GM12878 (cell line): ENCODE results near the gene MRPL2. TPM values are rescaled to one million over a fixed set of nuclear protein-coding genes. Genes with fewer than 3 reads are reported as not detected.

ENCODE experiments used
- BHLHE40 ChIP-seq, 2 experiments: fragments of 450-650 bp in 1 of 2; IDR thresholded peaks; 2 replicates each; pipeline ENCODE4 v1.6.1; 2011 to 2017; ENCODE audit warnings: low read depth in 2 of 2, borderline replicate concordance in 1 of 2, improper control_type of control experiment in 1 of 2, low read length in 1 of 2, mild to moderate bottlenecking in 1 of 2
- CREB1 ChIP-seq: IDR thresholded peaks from 2 replicates; pipeline ENCODE4 v1.6.1; 2012; ENCODE audit warnings: low read depth, mild to moderate bottlenecking, inconsistent platforms
- DPF2 ChIP-seq: fragments of 450-650 bp; IDR thresholded peaks from 2 replicates; pipeline ENCODE4 v1.6.1; 2017; ENCODE audit warnings: mild to moderate bottlenecking
- E2F4 ChIP-seq: IDR thresholded peaks from 2 replicates; pipeline ENCODE4 v1.6.1; 2012; ENCODE audit warnings: low read depth, low read length, improper control_type of control experiment
- E4F1 ChIP-seq: fragments of 450-650 bp; IDR thresholded peaks from 2 replicates; pipeline ENCODE4 v1.6.1; 2018; ENCODE audit warnings: borderline replicate concordance, mild to moderate bottlenecking; ENCODE audit not compliant: partially characterized antibody
- EGR1 ChIP-seq, 2 experiments: IDR thresholded peaks; 1 replicate in 1 of 2; 2 replicates in 1 of 2; pipeline ENCODE4 v1.6.1; 2011 to 2012; ENCODE audit warnings: low read depth in 2 of 2, low read length in 2 of 2, borderline replicate concordance in 1 of 2, mild to moderate bottlenecking in 1 of 2, moderate library complexity in 1 of 2
- HCFC1 ChIP-seq: fragments of 150-350 bp; IDR thresholded peaks from 2 replicates; pipeline ENCODE4 v1.6.1; 2014; ENCODE audit warnings: low read length
- JUND ChIP-seq: IDR thresholded peaks from 2 replicates; pipeline ENCODE4 v1.6.1; 2012; ENCODE audit warnings: low read depth, mild to moderate bottlenecking, low read length, improper control_type of control experiment, moderate library complexity
- KDM1A ChIP-seq: fragments of 200-600 bp; sonication (generic); IDR thresholded peaks from 2 replicates; pipeline ENCODE4 v1.6.1; 2016; ENCODE audit warnings: borderline replicate concordance
- MEF2A ChIP-seq: IDR thresholded peaks from 2 replicates; pipeline ENCODE4 v1.6.1; 2011; ENCODE audit warnings: low read depth, mild to moderate bottlenecking, low read length, moderate library complexity; ENCODE audit not compliant: insufficient read depth
- MYB ChIP-seq: fragments of 150-350 bp; IDR thresholded peaks from 2 replicates; pipeline ENCODE4 v1.6.1; 2014; ENCODE audit warnings: mild to moderate bottlenecking, low read depth, low read length, borderline replicate concordance
- PBX3 ChIP-seq: IDR thresholded peaks from 2 replicates; pipeline ENCODE4 v1.6.1; 2011; ENCODE audit warnings: mild to moderate bottlenecking, low read depth, low read length, moderate library complexity; ENCODE audit not compliant: insufficient replicate concordance
- RAD21 ChIP-seq: IDR thresholded peaks from 2 replicates; pipeline ENCODE4 v1.6.1; 2011; ENCODE audit warnings: mild to moderate bottlenecking, low read depth, low read length, moderate library complexity; ENCODE audit not compliant: insufficient read depth
- RCOR1 ChIP-seq: conservative IDR thresholded peaks from 2 replicates; pipeline ENCODE4 v1.6.1; 2012; ENCODE audit warnings: low read depth, low read length, improper control_type of control experiment
- REST ChIP-seq: IDR thresholded peaks from 2 replicates; pipeline ENCODE4 v1.6.1; 2012; ENCODE audit warnings: mild to moderate bottlenecking, low read depth, low read length
- RFX5 ChIP-seq: IDR thresholded peaks from 2 replicates; pipeline ENCODE4 v1.6.1; 2011; ENCODE audit warnings: low read depth, low read length, improper control_type of control experiment
- SIN3A ChIP-seq: IDR thresholded peaks from 2 replicates; pipeline ENCODE4 v1.6.1; 2012; ENCODE audit warnings: low read depth, low read length, improper control_type of control experiment
- TCF3 ChIP-seq: IDR thresholded peaks from 2 replicates; pipeline ENCODE4 v1.6.1; 2012; ENCODE audit warnings: low read depth, mild to moderate bottlenecking, low read length, borderline replicate concordance; ENCODE audit not compliant: insufficient read depth
- USF2 ChIP-seq: IDR thresholded peaks from 2 replicates; pipeline ENCODE4 v1.6.1; 2011; ENCODE audit warnings: low read depth, low read length, improper control_type of control experiment, borderline replicate concordance
- YBX1 ChIP-seq: fragments of 450-650 bp; IDR thresholded peaks from 2 replicates; pipeline ENCODE4 v1.6.1; 2016; ENCODE audit warnings: antibody characterized with exemption
- polyA plus RNA-seq, 11 experiments: library from polyadenylated mRNA; depleted of rRNA in 4 of 11; unstranded in 6 of 11; stranded (reverse) in 5 of 11; fragments of >200 nt; fragmentation: Nextera tagmentation in 4 of 11; fragmentation: Illumina TruSeq in 1 of 11; extraction: Ambion mirVana in 4 of 11; extraction: Trizol in 1 of 11; gene quantifications; 1 replicate in 1 of 11; 2 replicates in 10 of 11; pipeline versions ENCODE4 v1.2.1 to v1.2.3, GENCODE V29; 2011 to 2016; ENCODE audit warnings: inconsistent platforms in 2 of 11, missing spikeins in 2 of 11, low read depth in 1 of 11
- total RNA-seq, 4 experiments: library from RNA; depleted of rRNA in 3 of 4; stranded (reverse); fragments of >200 nt in 3 of 4; fragmentation: Illumina TruSeq in 1 of 4; extraction: Trizol in 1 of 4; gene quantifications; 2 replicates each; pipeline versions ENCODE4 v1.2.1 to v1.2.3, GENCODE V29; 2013 to 2021

Gene MRPL2
- total and polyA plus RNA-seq, 10 of the 15 experiments (the other 5 are each of a cell fraction or from before 2014, with no cell fraction given) = 29.7 to 125 (median 50.2) TPM

- no peak for TF ChIP-seq USF2
- TF ChIP-seq YBX1 = no peak
- TF ChIP-seq HCFC1 = peak; percentile 58
- TF ChIP-seq CREB1 = peak; percentile 77
- TF ChIP-seq EGR1 (IDR thresholded peaks at IDR 0.05; ENCODE audit: borderline replicate concordance in 1 of 2, low read depth in 2 of 2, low read length in 2 of 2) = peak in 1 of 2 experiments; percentile 33; a peak in 1 of 3 replicates
- TF ChIP-seq SIN3A = peak; percentile 66; the same call in 1 of the 2 replicates
- TF ChIP-seq BHLHE40 (IDR thresholded peaks at IDR 0.05; ENCODE audit: borderline replicate concordance in 1 of 2, low read depth in 2 of 2, low read length in 1 of 2) = peak in 1 of 2 experiments; percentile 77; a peak in 2 of 4 replicates
- TF ChIP-seq TCF3 = 0 out of 2 replicates have a peak, but pooled peaks have one; percentile 38
- TF ChIP-seq E2F4 = no peak
- no peak for TF ChIP-seq JUND
- TF ChIP-seq RFX5 = no peak
- no peak for TF ChIP-seq KDM1A
- TF ChIP-seq MEF2A = no peak
- peak; percentile 20 for TF ChIP-seq PBX3
- no peak for TF ChIP-seq RCOR1
- no peak for TF ChIP-seq MYB
- TF ChIP-seq DPF2 = peak; percentile 62; the same call in 1 of the 2 replicates
- TF ChIP-seq RAD21 = no peak
- peak; percentile 55 for TF ChIP-seq E4F1
- no peak for TF ChIP-seq REST
Measured at GRCh38 chr6:43053545-43054205, 5.6 kb downstream of the MRPL2 start, which contains the start of gene CUL7 (continued).
